ENCODE results near the gene CFAP92. TPM values are rescaled to one million over a fixed set of nuclear protein-coding genes. Genes with fewer than 3 reads are reported as not detected.
"Not testable (repeated sequence)": the region's sequence is repeated elsewhere in the genome, so short reads cannot be mapped to it uniquely, and the experiment has no call there.

The CFAP92 gene
- total RNA-seq, 1 donor from 2014 or later: not detected

- DNase-seq (no peak), ATAC-seq (ENCODE audit: poor library complexity) (no peak)
- intact Hi-C loops (cut with DNase I): no loop called here
Observed at GRCh38 chr3:128879991-128880390, 113.9 kb downstream of the CFAP92 start.

- peak; percentile 99 for DNase-seq
- intact Hi-C loops (cut with DNase I): no loop called here
- ATAC-seq (ENCODE audit: poor library complexity): peak; percentile 98
Observed at GRCh38 chr3:128879125-128879969, 114.5 kb downstream of the CFAP92 start, which contains the start of gene ACAD9. Gene ACAD9 (plus strand): TSS chr3:128879620. CDS start chr3:128879692, 72 bp downstream.

- peak; percentile 39 for ATAC-seq (ENCODE audit: poor library complexity)
- DNase-seq: no peak
- intact Hi-C loops (cut with DNase I): no loop called here
Observed at GRCh38 chr3:128878556-128879124, 115.2 kb downstream of the CFAP92 start.

- ATAC-seq (ENCODE audit: poor library complexity): no peak
- DNase-seq: no peak
- intact Hi-C loops (cut with DNase I): no loop called here
Observed at GRCh38 chr3:128878011-128878457, 115.8 kb downstream of the CFAP92 start.

GRCh38 chr3:128875556-128876120 is 118.2 kb downstream of the CFAP92 start:
- peak; percentile 24 for ATAC-seq (ENCODE audit: poor library complexity)
- DNase-seq: peak; percentile 72
- intact Hi-C loops (cut with DNase I): no loop called here

- intact Hi-C loops (cut with DNase I): no loop called here
- DNase-seq (no peak), ATAC-seq (ENCODE audit: poor library complexity) (no peak)
Observed at GRCh38 chr3:128874481-128875180, 119.2 kb downstream of the CFAP92 start.

- ATAC-seq (ENCODE audit: poor library complexity) (no peak), DNase-seq (no peak)
- intact Hi-C loops (cut with DNase I): no loop called here
Observed at GRCh38 chr3:128873244-128874022, 120.4 kb downstream of the CFAP92 start.

GRCh38 chr3:128872744-128873143 is 121.1 kb downstream of the CFAP92 start:
- DNase-seq (no peak), ATAC-seq (ENCODE audit: poor library complexity) (no peak)
- intact Hi-C loops (cut with DNase I): no loop called here

GRCh38 chr3:128872282-128872681 is 121.6 kb downstream of the CFAP92 start:
- ATAC-seq (ENCODE audit: poor library complexity): no peak
- intact Hi-C loops (cut with DNase I): no loop called here
- no peak for DNase-seq

GRCh38 chr3:128870347-128870746 is 123.5 kb downstream of the CFAP92 start:
- intact Hi-C loops (cut with DNase I): no loop called here
- DNase-seq (no peak), ATAC-seq (ENCODE audit: poor library complexity) (no peak)

- ATAC-seq (ENCODE audit: poor library complexity) (no peak), DNase-seq (no peak)
- intact Hi-C loops (cut with DNase I): no loop called here
Observed at GRCh38 chr3:128867200-128868125, 126.4 kb downstream of the CFAP92 start.

GRCh38 chr3:128864849-128865804 is 128.7 kb downstream of the CFAP92 start:
- intact Hi-C loops (cut with DNase I): not testable (repeated sequence)
- peak; percentile 66 for DNase-seq
- peak; percentile 49 for ATAC-seq (ENCODE audit: poor library complexity)

GRCh38 chr3:128864351-128864811 is 129.5 kb downstream of the CFAP92 start:
- peak; percentile 58 for ATAC-seq (ENCODE audit: poor library complexity)
- intact Hi-C loops (cut with DNase I): no loop called here
- DNase-seq: peak; percentile 53

- DNase-seq: no peak
- intact Hi-C loops (cut with DNase I): no loop called here
- no peak for ATAC-seq (ENCODE audit: poor library complexity)
Observed at GRCh38 chr3:128863560-128863959, 130.3 kb downstream of the CFAP92 start.

- intact Hi-C loops (cut with DNase I): no loop called here
- no peak for ATAC-seq (ENCODE audit: poor library complexity)
Observed at GRCh38 chr3:128861491-128861890, 132.4 kb downstream of the CFAP92 start.

More at GRCh38 chr3:128861491-128861890, 132.4 kb downstream of the CFAP92 start:
- no peak for DNase-seq

Data from Right ventricle myocardium superior (tissue), 1 donor.